ENCODE results near the gene KCNG2.
"Not testable (repeated sequence)": the region's sequence is repeated elsewhere in the genome, so short reads cannot be mapped to it uniquely, and the experiment has no call there.

The KCNG2 gene

GRCh38 chr18:79853303-79853992, 55.7 kb downstream of the KCNG2 start:
- no peak for DNase-seq (ENCODE audit: low read depth in 3 of 3)

- DNase-seq (ENCODE audit: low read depth in 3 of 3) = no peak
These were observed 56.2 kb downstream of the KCNG2 start for GRCh38 chr18:79853993-79854364.

GRCh38 chr18:79855147-79855933, 57.6 kb downstream of the KCNG2 start:
- no peak for DNase-seq (ENCODE audit: low read depth in 3 of 3)

- no peak for DNase-seq (ENCODE audit: low read depth in 3 of 3)
These were observed 58.6 kb downstream of the KCNG2 start for GRCh38 chr18:79856119-79857007.

- no peak for DNase-seq (ENCODE audit: low read depth in 3 of 3)
These were observed 59.4 kb downstream of the KCNG2 start for GRCh38 chr18:79857082-79857671.

GRCh38 chr18:79859314-79859713, 61.6 kb downstream of the KCNG2 start:
- DNase-seq (ENCODE audit: low read depth in 3 of 3) = no peak

GRCh38 chr18:79861687-79862086, 63.9 kb downstream of the KCNG2 start:
- no peak for DNase-seq (ENCODE audit: low read depth in 3 of 3)

GRCh38 chr18:79862562-79862961, 64.8 kb downstream of the KCNG2 start:
- DNase-seq (ENCODE audit: low read depth in 3 of 3) = no peak

- DNase-seq (ENCODE audit: low read depth in 3 of 3) = no peak
These were observed 65.6 kb downstream of the KCNG2 start for GRCh38 chr18:79863161-79864005.

GRCh38 chr18:79864006-79864725, 66.4 kb downstream of the KCNG2 start:
- DNase-seq (ENCODE audit: low read depth in 3 of 3) = no peak

- not testable (repeated sequence) for DNase-seq (ENCODE audit: low read depth in 3 of 3)
These were observed 67.2 kb downstream of the KCNG2 start for GRCh38 chr18:79864955-79865354.

GRCh38 chr18:79865951-79866350, 68.2 kb downstream of the KCNG2 start:
- DNase-seq (ENCODE audit: low read depth in 3 of 3) = not testable (repeated sequence)

- no peak for DNase-seq (ENCODE audit: low read depth in 3 of 3)
These were observed 69.3 kb downstream of the KCNG2 start for GRCh38 chr18:79866889-79867574.

- no peak for DNase-seq (ENCODE audit: low read depth in 3 of 3)
These were observed 69.9 kb downstream of the KCNG2 start for GRCh38 chr18:79867666-79868065.

- DNase-seq (ENCODE audit: low read depth in 3 of 3) = no peak
These were observed 70.5 kb downstream of the KCNG2 start for GRCh38 chr18:79868168-79868784.

GRCh38 chr18:79868811-79869541, 71.2 kb downstream of the KCNG2 start:
- DNase-seq (ENCODE audit: low read depth in 3 of 3) = no peak

GRCh38 chr18:79869591-79870300, 72.0 kb downstream of the KCNG2 start:
- no peak for DNase-seq (ENCODE audit: low read depth in 3 of 3)
